A549 (cell line): ENCODE results near the gene LRSAM1. TPM values are rescaled to one million over a fixed set of nuclear protein-coding genes. Genes with fewer than 3 reads are reported as not detected.

Experiments used
- ATAC-seq, 2 experiments: fragments of 200-7000 bp in 1 of 2; fragments of >200 bp in 1 of 2; cut with Nextera tagmentation in 1 of 2; cut with Tn5 transposase in 1 of 2; 3 replicates each; pipeline versions ENCODE4 v1.8.0 to v1.9.1; 2018 to 2020; ENCODE audit warnings: mild to moderate bottlenecking in 1 of 2, moderate library complexity in 1 of 2
- CTCF ChIA-PET: fragments of 300-600 bp; sonication (Branson Sonifier 250); formaldehyde crosslinking; extraction: SDS; loops from one replicate; lab custom pipeline; 2021; ENCODE audit warnings: antibody characterized with exemption, inconsistent platforms; lab: Yijun Ruan, JAX
- POLR2A ChIA-PET: fragments of 350-600 bp; formaldehyde crosslinking; extraction: SDS; loops from one replicate; lab custom pipeline; 2021; ENCODE audit warnings: antibody characterized with exemption, inconsistent platforms; lab: Yijun Ruan, JAX
- DNase-seq, 2 experiments: peaks; one replicate each; pipeline versions ENCODE4 v3.0.0 to v3.0.0-alpha.2; 2011 to 2016; ENCODE audit warnings: low read depth in 1 of 2, low spot score in 1 of 2
- FAIRE-seq: peaks from 2 replicates; lab custom pipeline; 2011; peaks lifted over from hg19 to GRCh38; lab: Jason Lieb, UNC
- H3K27ac ChIP-seq, 2 experiments: fragments of >200 bp; sonication (Bioruptor Twin); formaldehyde crosslinking; 3 replicates each; pipeline ENCODE4 v1.5.1; 2016 to 2017
- H3K4me1 ChIP-seq: fragments of >200 bp; sonication (Bioruptor Twin); formaldehyde crosslinking; 3 replicates; pipeline ENCODE4 v1.6.1; 2016
- H3K4me2 ChIP-seq: fragments of >200 bp; sonication (Bioruptor Twin); formaldehyde crosslinking; 3 replicates; pipeline ENCODE4 v1.6.1; 2016
- H3K4me3 ChIP-seq: fragments of >200 bp; sonication (Bioruptor Twin); formaldehyde crosslinking; 3 replicates; pipeline ENCODE4 v1.5.1; 2016
- H3K9me3 ChIP-seq: fragments of >200 bp; sonication (Bioruptor Twin); formaldehyde crosslinking; 3 replicates; pipeline ENCODE4 v1.6.1; 2016
- CEBPB ChIP-seq, 2 experiments: fragments of >200 bp in 1 of 2; sonication (Bioruptor Twin) in 1 of 2; formaldehyde crosslinking in 1 of 2; IDR thresholded peaks; 2 replicates each; pipeline ENCODE4 v1.6.1; 2012 to 2016
- EHMT2 ChIP-seq: fragments of 200-600 bp; sonication (generic); IDR thresholded peaks from 2 replicates; pipeline ENCODE4 v1.6.1; 2016; ENCODE audit warnings: antibody characterized with exemption, low read depth, mild to moderate bottlenecking, moderate library complexity
- ESRRA ChIP-seq: fragments of 150-350 bp; IDR thresholded peaks from 2 replicates; pipeline ENCODE4 v1.6.1; 2014; ENCODE audit warnings: mild to moderate bottlenecking, low read length, borderline replicate concordance
- HDAC2 ChIP-seq: fragments of 200-600 bp; sonication (generic); IDR thresholded peaks from 2 replicates; pipeline ENCODE4 v1.6.1; 2016
- HOXB13 ChIP-seq: fragments of 250-450 bp; sonication (Bioruptor Pico); IDR thresholded peaks from 2 replicates; pipeline ENCODE4 v1.5.0; 2020; ENCODE audit warnings: low read depth, mild to moderate bottlenecking, moderate library complexity
- MAZ ChIP-seq: fragments of 150-350 bp; IDR thresholded peaks from 2 replicates; pipeline ENCODE4 v1.6.1; 2014; ENCODE audit warnings: antibody characterized with exemption, low read depth, low read length, borderline replicate concordance
- NPAS2 ChIP-seq: fragments of 250-450 bp; sonication (Bioruptor Pico); IDR thresholded peaks from 2 replicates; pipeline ENCODE4 v1.8.0; 2022; ENCODE audit warnings: mild to moderate bottlenecking, moderate library complexity, borderline replicate concordance
- POLR2A ChIP-seq: IDR thresholded peaks from 2 replicates; pipeline ENCODE4 v1.6.1; 2012; ENCODE audit warnings: mild to moderate bottlenecking, low read length
- POLR2AphosphoS2 ChIP-seq: conservative IDR thresholded peaks from 2 replicates; pipeline ENCODE4 v1.6.1; 2012; ENCODE audit warnings: low read length, improper control_type of control experiment, inconsistent platforms
- RCOR1 ChIP-seq: fragments of 150-350 bp; IDR thresholded peaks from 2 replicates; pipeline ENCODE4 v1.6.1; 2014; ENCODE audit warnings: antibody characterized with exemption, low read length, low read depth
- SMC3 ChIP-seq: fragments of >200 bp; sonication (Bioruptor Twin); formaldehyde crosslinking; IDR thresholded peaks from 3 replicates; pipeline ENCODE4 v1.6.1; 2018; ENCODE audit warnings: inconsistent platforms
- TFCP2L1 ChIP-seq: fragments of 250-450 bp; sonication (Bioruptor Pico); IDR thresholded peaks from 2 replicates; pipeline ENCODE4 v1.5.0; 2021; ENCODE audit warnings: mild to moderate bottlenecking
- TP53 ChIP-seq: fragments of 250-450 bp; sonication (Bioruptor Pico); IDR thresholded peaks from 2 replicates; pipeline ENCODE4 v1.5.0; 2021; ENCODE audit warnings: mild to moderate bottlenecking, moderate library complexity
- ZNF302 ChIP-seq: fragments of 250-450 bp; sonication (Bioruptor Pico); IDR thresholded peaks from 2 replicates; pipeline ENCODE4 v1.9.0; 2021; ENCODE audit warnings: inconsistent platforms, mild to moderate bottlenecking, moderate library complexity
- WGBS: methylation state at CpG from one replicate; pipeline ENCODE4 v1.1.6; 2017; ENCODE audit errors: missing lambda C conversion rate; 5-methylcytosine and 5-hydroxymethylcytosine counted together
- polyA plus RNA-seq, 4 experiments: library from polyadenylated mRNA; depleted of rRNA in 3 of 4; stranded (reverse); fragments of >200 nt; fragmentation: RNase III in 1 of 4; extraction: RNeasy Plus Mini Kit Qiagen cat#74134 plus additional on column Dnase treatment in 1 of 4; gene quantifications; 2 replicates in 3 of 4; 3 replicates in 1 of 4; pipeline ENCODE4 v1.2.3, GENCODE V29; 2011 to 2017
- TF ChIP-seq, protein P1 (sequence below): IDR thresholded peaks from 2 replicates; pipeline ENCODE4 v1.6.1; 2012
- TF ChIP-seq, protein P2 (sequence below): fragments of >200 bp; sonication (Bioruptor Twin); formaldehyde crosslinking; IDR thresholded peaks from 2 replicates; pipeline ENCODE4 v1.6.1; 2016
- TF ChIP-seq, protein P3 (sequence below): IDR thresholded peaks from 2 replicates; pipeline ENCODE4 v1.6.1; 2012
- TF ChIP-seq, protein P4 (sequence below): fragments of 250-450 bp; sonication (Bioruptor Pico); IDR thresholded peaks from 2 replicates; pipeline ENCODE4 v1.5.0; 2021; ENCODE audit warnings: mild to moderate bottlenecking, moderate library complexity, borderline replicate concordance

LRSAM1 gene
- polyA plus RNA-seq, 2 of the 4 experiments (the other 2 are of a cell fraction), result 5.1 to 10.0 TPM

- DNase-seq (peak in 1 of 2 experiments; percentile 27), ATAC-seq (peak in 1 of 2 experiments; percentile 1; a peak in 2 of 6 replicates), FAIRE-seq (no peak)
- Histone ChIP-seq H3K9me3 (peaks cover 40% of the 10 kb centered on the region), H3K4me1 (peaks cover 17% of the 10 kb centered on the region), H3K27ac (peak overlapping the region; percentile 96 to 99), H3K4me2 (peak overlapping the region; percentile 95), H3K4me3 (peak overlapping the region; percentile 98)
- WGBS, result 2% methylated on average over 14 of the region's 14 CpGs
- ChIA-PET POLR2A (interaction anchor here (0.8 to 3.3 kb wide), 8 partner anchors 12 to 284 kb away, joined by 3 to 25 read pairs (median 8); partner anchors contain the start of genes SLC2A8, TOR2A and ZNF79), CTCF (interaction anchor here (1.0 to 1.2 kb wide), 2 partner anchors 284 to 510 kb away, joined by 3 to 4 read pairs; partner anchors contain the start of gene TOR2A)
- no peak for TF ChIP-seq EHMT2
- no peak for TF ChIP-seq ESRRA
- 0 out of 2 replicates have a peak, but pooled peaks have one; percentile 46 for TF ChIP-seq POLR2AphosphoS2
- TF ChIP-seq TP53 (CRISPR knock-in tag), result peak; percentile 52; the same call in 1 of the 2 replicates
- TF ChIP-seq SMC3, result no peak
- TF ChIP-seq POLR2A, result peak; percentile 6; the same call in 1 of the 2 replicates
- no peak for TF ChIP-seq RCOR1
- TF ChIP-seq TFCP2L1 (CRISPR knock-in tag), result peak; percentile 5; the same call in 1 of the 2 replicates
- no peak for TF ChIP-seq NPAS2 (CRISPR knock-in tag)
- TF ChIP-seq, protein P1, sequence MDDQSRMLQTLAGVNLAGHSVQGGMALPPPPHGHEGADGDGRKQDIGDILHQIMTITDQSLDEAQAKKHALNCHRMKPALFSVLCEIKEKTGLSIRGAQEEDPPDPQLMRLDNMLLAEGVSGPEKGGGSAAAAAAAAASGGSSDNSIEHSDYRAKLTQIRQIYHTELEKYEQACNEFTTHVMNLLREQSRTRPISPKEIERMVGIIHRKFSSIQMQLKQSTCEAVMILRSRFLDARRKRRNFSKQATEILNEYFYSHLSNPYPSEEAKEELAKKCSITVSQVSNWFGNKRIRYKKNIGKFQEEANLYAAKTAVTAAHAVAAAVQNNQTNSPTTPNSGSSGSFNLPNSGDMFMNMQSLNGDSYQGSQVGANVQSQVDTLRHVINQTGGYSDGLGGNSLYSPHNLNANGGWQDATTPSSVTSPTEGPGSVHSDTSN, result peak; percentile 44; the same call in 1 of the 2 replicates
- no peak for TF ChIP-seq MAZ
These were observed 1.0 kb upstream of the LRSAM1 start for GRCh38 chr9:127450243-127450760.

GRCh38 chr9:127451608-127451857, 223 bp downstream of the LRSAM1 start:
- WGBS, result 2% methylated on average over 10 of the region's 14 CpGs
- DNase-seq, result no peak
- H3K4me3 ChIP-seq, result peak overlapping the region; percentile 98
- H3K4me1 ChIP-seq, result peaks cover 17% of the 10 kb centered on the region
- no peak; a peak in 1 of 6 replicates for ATAC-seq
- peak overlapping the region; percentile 95 for H3K4me2 ChIP-seq
- H3K27ac ChIP-seq, result peak overlapping the region; percentile 96 to 99
- CTCF ChIA-PET, result interaction anchor here (1.2 kb wide), 1 partner anchor 283 kb away, joined by 4 read pairs; the partner anchor contains the start of gene TOR2A
- H3K9me3 ChIP-seq, result peaks cover 33% of the 10 kb centered on the region
- POLR2A ChIA-PET, result interaction anchor here (0.5 to 3.3 kb wide), 16 partner anchors 14 to 1265 kb away, joined by 3 to 25 read pairs (median 6); partner anchors contain the start of genes SLC2A8, TOR2A and ZNF79
- no peak for FAIRE-seq
- no peak for TF ChIP-seq ZNF302 (CRISPR knock-in tag)
- TF ChIP-seq, protein P2, sequence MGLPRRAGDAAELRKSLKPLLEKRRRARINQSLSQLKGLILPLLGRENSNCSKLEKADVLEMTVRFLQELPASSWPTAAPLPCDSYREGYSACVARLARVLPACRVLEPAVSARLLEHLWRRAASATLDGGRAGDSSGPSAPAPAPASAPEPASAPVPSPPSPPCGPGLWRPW, result no peak
- TF ChIP-seq, protein P3, sequence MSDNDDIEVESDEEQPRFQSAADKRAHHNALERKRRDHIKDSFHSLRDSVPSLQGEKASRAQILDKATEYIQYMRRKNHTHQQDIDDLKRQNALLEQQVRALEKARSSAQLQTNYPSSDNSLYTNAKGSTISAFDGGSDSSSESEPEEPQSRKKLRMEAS, result no peak
- TF ChIP-seq HDAC2, result no peak
- TF ChIP-seq, protein P4, sequence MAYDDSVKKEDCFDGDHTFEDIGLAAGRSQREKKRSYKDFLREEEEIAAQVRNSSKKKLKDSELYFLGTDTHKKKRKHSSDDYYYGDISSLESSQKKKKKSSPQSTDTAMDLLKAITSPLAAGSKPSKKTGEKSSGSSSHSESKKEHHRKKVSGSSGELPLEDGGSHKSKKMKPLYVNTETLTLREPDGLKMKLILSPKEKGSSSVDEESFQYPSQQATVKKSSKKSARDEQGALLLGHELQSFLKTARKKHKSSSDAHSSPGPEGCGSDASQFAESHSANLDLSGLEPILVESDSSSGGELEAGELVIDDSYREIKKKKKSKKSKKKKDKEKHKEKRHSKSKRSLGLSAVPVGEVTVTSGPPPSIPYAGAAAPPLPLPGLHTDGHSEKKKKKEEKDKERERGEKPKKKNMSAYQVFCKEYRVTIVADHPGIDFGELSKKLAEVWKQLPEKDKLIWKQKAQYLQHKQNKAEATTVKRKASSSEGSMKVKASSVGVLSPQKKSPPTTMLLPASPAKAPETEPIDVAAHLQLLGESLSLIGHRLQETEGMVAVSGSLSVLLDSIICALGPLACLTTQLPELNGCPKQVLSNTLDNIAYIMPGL (CRISPR knock-in tag), result no peak
- TF ChIP-seq CEBPB (IDR thresholded peaks at IDR 0.05), result no peak
- TF ChIP-seq HOXB13, result no peak
- no peak for TF ChIP-seq EHMT2
